GM12878 (cell line): Measurements from ENCODE around the gene JAKMIP1. TPM values are rescaled to one million over a fixed set of nuclear protein-coding genes. Genes with fewer than 3 reads are reported as not detected.
A peak's percentile ranks its signal among the peaks of the same experiment; 100 is the strongest.

Source experiments
- ATAC-seq: fragments of 200-7000 bp; cut with Tn5 transposase; 3 replicates; pipeline ENCODE4 v1.9.1; 2020; ENCODE audit warnings: mild to moderate bottlenecking, moderate library complexity
- BruUV-seq: library from RNA; stranded (reverse); fragments of 400-500 nt; replicated peaks from 2 replicates; lab custom pipeline; 2021; lab: Mats Ljungman, UMichigan
- CTCF ChIA-PET: fragments of 300-600 bp; sonication (Branson Sonifier 250); formaldehyde crosslinking; extraction: SDS; loops from one replicate; lab custom pipeline; 2021; ENCODE audit warnings: inconsistent platforms; lab: Yijun Ruan, JAX
- POLR2A ChIA-PET: fragments of 350-600 bp; formaldehyde crosslinking; extraction: SDS; loops from one replicate; lab custom pipeline; 2021; ENCODE audit warnings: inconsistent platforms; lab: Charles Lee
- RAD21 ChIA-PET: fragments of 300-600 bp; sonication (Branson Sonifier 250); formaldehyde crosslinking; loops from one replicate; lab custom pipeline; 2023; ENCODE audit warnings: antibody characterized with exemption; ENCODE audit not compliant: unreplicated experiment; lab: Charles Lee
- SMC1A ChIA-PET: fragments of 300-600 bp; sonication (Branson Sonifier 250); formaldehyde crosslinking; loops from one replicate; lab custom pipeline; 2023; ENCODE audit not compliant: unreplicated experiment, uncharacterized antibody; lab: Charles Lee
- DNase-seq: peaks from one replicate; pipeline ENCODE4 v3.0.0-alpha.2; 2011; ENCODE audit warnings: low read depth, low spot score
- FAIRE-seq: peaks from 3 replicates; lab custom pipeline; 2011; peaks lifted over from hg19 to GRCh38; lab: Jason Lieb, UNC
- H2AFZ ChIP-seq: 2 replicates; pipeline ENCODE4 v1.6.0; 2011; ENCODE audit warnings: low read depth, low read length, control low read depth; ENCODE audit not compliant: control insufficient read depth
- H3K27ac ChIP-seq: 2 replicates; pipeline ENCODE4 v1.5.1; 2011; ENCODE audit warnings: control low read depth; ENCODE audit not compliant: control insufficient read depth, insufficient read depth
- H3K27me3 ChIP-seq, 2 experiments: replicated peaks in 1 of 2; 2 replicates each; pipeline versions ENCODE4 v1.6.0 to v1.6.1; 2011; ENCODE audit warnings: low read length in 1 of 2; ENCODE audit not compliant: control insufficient read depth in 2 of 2, insufficient read depth in 2 of 2
- H3K36me3 ChIP-seq, 2 experiments: 2 replicates each; pipeline ENCODE4 v1.5.1; 2011; ENCODE audit warnings: low read length in 1 of 2; ENCODE audit not compliant: control insufficient read depth in 2 of 2, insufficient read depth in 2 of 2
- H3K4me1 ChIP-seq: 2 replicates; pipeline ENCODE4 v1.6.1; 2011; ENCODE audit warnings: mild to moderate bottlenecking, low read length, moderate library complexity, mixed read lengths; ENCODE audit not compliant: control insufficient read depth, insufficient read depth
- H3K4me2 ChIP-seq: 2 replicates; pipeline ENCODE4 v1.6.0; 2011; ENCODE audit warnings: control low read depth; ENCODE audit not compliant: control insufficient read depth, insufficient read depth
- H3K4me3 ChIP-seq: fragments of 200-600 bp; sonication (generic); 2 replicates; pipeline ENCODE4 v1.5.1; 2016
- H3K79me2 ChIP-seq: 2 replicates; pipeline ENCODE4 v1.6.0; 2011; ENCODE audit warnings: low read length; ENCODE audit not compliant: control insufficient read depth, insufficient read depth
- H3K9ac ChIP-seq: 2 replicates; pipeline ENCODE4 v1.8.0; 2011; ENCODE audit warnings: low read length, control low read depth, mixed read lengths; ENCODE audit not compliant: control insufficient read depth, insufficient read depth
- H3K9me3 ChIP-seq: replicated peaks from 3 replicates; pipeline ENCODE4 v1.5.1; 2011; ENCODE audit warnings: mild to moderate bottlenecking, low read length; ENCODE audit not compliant: control insufficient read depth, insufficient read depth
- H4K20me1 ChIP-seq: 2 replicates; pipeline ENCODE4 v1.6.0; 2011; ENCODE audit not compliant: control insufficient read depth, insufficient read depth
- BMI1 ChIP-seq: fragments of 450-650 bp; IDR thresholded peaks from 2 replicates; pipeline ENCODE4 v1.6.1; 2016; ENCODE audit warnings: mild to moderate bottlenecking, moderate library complexity, borderline replicate concordance
- CBX5 ChIP-seq: sonication (generic); IDR thresholded peaks from 2 replicates; pipeline ENCODE4 v1.6.1; 2016; ENCODE audit warnings: low read depth, moderate library complexity, mild to moderate bottlenecking, inconsistent platforms
- ESRRA ChIP-seq: IDR thresholded peaks from 2 replicates; pipeline ENCODE4 v1.6.1; 2012; ENCODE audit warnings: mild to moderate bottlenecking, low read length, improper control_type of control experiment
- RAD21 ChIP-seq: IDR thresholded peaks from 2 replicates; pipeline ENCODE4 v1.6.1; 2011; ENCODE audit warnings: mild to moderate bottlenecking, low read depth, low read length, moderate library complexity; ENCODE audit not compliant: insufficient read depth
- SMAD5 ChIP-seq: IDR thresholded peaks from 2 replicates; pipeline ENCODE4 v1.6.1; 2016; ENCODE audit warnings: antibody characterized with exemption, low read depth
- TAF1 ChIP-seq: IDR thresholded peaks from 2 replicates; pipeline ENCODE4 v1.6.1; 2011; ENCODE audit warnings: mild to moderate bottlenecking, low read depth, low read length, borderline replicate concordance
- WGBS: methylation state at CpG from one replicate; pipeline ENCODE4 v1.1.6; 2016; ENCODE audit warnings: low lambda C conversion rate; ENCODE audit not compliant: insufficient replicate concordance, insufficient coverage; ENCODE audit errors: missing lambda C conversion rate; 5-methylcytosine and 5-hydroxymethylcytosine counted together
- in situ Hi-C: fragments of 300-500 bp; cut with MboI; formaldehyde crosslinking; loops from 9 replicates; pipeline ENCODE4 v1.14.3; 2018; ENCODE audit warnings: mixed read lengths
- intact Hi-C: fragments of 100-400 bp; cut with micrococcal nuclease; formaldehyde crosslinking; loops from one replicate; pipeline ENCODE4 v1.14.2; 2022; ENCODE audit not compliant: unreplicated experiment
- polyA plus RNA-seq, 11 experiments: library from polyadenylated mRNA; depleted of rRNA in 4 of 11; unstranded in 6 of 11; stranded (reverse) in 5 of 11; fragments of >200 nt; fragmentation: Nextera tagmentation in 4 of 11; fragmentation: Illumina TruSeq in 1 of 11; extraction: Ambion mirVana in 4 of 11; extraction: Trizol in 1 of 11; gene quantifications; 1 replicate in 1 of 11; 2 replicates in 10 of 11; pipeline versions ENCODE4 v1.2.1 to v1.2.3, GENCODE V29; 2011 to 2016; ENCODE audit warnings: inconsistent platforms in 2 of 11, missing spikeins in 2 of 11, low read depth in 1 of 11
- total RNA-seq, 4 experiments: library from RNA; depleted of rRNA in 3 of 4; stranded (reverse); fragments of >200 nt in 3 of 4; fragmentation: Illumina TruSeq in 1 of 4; extraction: Trizol in 1 of 4; gene quantifications; 2 replicates each; pipeline versions ENCODE4 v1.2.1 to v1.2.3, GENCODE V29; 2013 to 2021
- TF ChIP-seq, protein P1 (sequence below), 3 experiments: IDR thresholded peaks in 2 of 3; conservative IDR thresholded peaks in 1 of 3; 2 replicates each; pipeline ENCODE4 v1.5.1; 2011; ENCODE audit warnings: low read depth in 3 of 3, low read length in 3 of 3, mild to moderate bottlenecking in 3 of 3, control low read depth in 2 of 3, moderate library complexity in 2 of 3, inconsistent platforms in 1 of 3, mixed read lengths in 1 of 3; ENCODE audit not compliant: control insufficient read depth in 2 of 3, insufficient read depth in 1 of 3; ENCODE audit errors: extremely low read depth in 1 of 3
- TF ChIP-seq, protein P2 (sequence below): IDR thresholded peaks from 2 replicates; pipeline ENCODE4 v1.6.1; 2011; ENCODE audit warnings: low read depth, low read length, improper control_type of control experiment, borderline replicate concordance

Gene JAKMIP1
- total and polyA plus RNA-seq, 10 of the 15 experiments (the other 5 are each of a cell fraction or from before 2014, with no cell fraction given) = 0.52 to 16.7 (median 12.3) TPM

DNA sequence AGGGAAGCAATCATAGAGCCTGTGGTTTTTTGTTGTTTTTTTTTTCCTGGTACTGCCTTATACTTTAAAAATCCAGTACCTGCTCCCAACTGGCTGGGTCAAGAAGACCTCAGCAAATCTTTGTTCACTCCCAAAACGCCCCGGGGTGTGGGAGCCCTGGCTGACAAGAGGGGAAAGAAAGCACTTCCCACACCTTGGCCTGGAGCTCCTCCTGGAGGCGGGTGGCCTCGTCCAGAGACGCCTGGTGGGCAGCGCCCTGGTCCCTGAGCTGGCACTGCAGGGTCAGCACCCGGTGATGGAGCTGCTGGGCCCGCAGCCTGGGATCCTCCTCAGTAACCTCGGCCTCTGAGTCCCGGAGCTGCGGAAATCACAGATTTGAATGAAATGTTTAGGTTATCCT, 220.4 kb downstream of the JAKMIP1 start:
- intact Hi-C loops = loop anchor here (10.0 kb wide), 1 partner anchor 155 kb away; no protein-coding TSS in a partner anchor
- H3K4me2 ChIP-seq = no peak overlapping the region
- POLR2A ChIA-PET = no interaction called here
- no peak for TF ChIP-seq BMI1
- TF ChIP-seq ESRRA = no peak
- no peak for TF ChIP-seq SMAD5
- TF ChIP-seq CBX5 = no peak
- TF ChIP-seq, protein P1, sequence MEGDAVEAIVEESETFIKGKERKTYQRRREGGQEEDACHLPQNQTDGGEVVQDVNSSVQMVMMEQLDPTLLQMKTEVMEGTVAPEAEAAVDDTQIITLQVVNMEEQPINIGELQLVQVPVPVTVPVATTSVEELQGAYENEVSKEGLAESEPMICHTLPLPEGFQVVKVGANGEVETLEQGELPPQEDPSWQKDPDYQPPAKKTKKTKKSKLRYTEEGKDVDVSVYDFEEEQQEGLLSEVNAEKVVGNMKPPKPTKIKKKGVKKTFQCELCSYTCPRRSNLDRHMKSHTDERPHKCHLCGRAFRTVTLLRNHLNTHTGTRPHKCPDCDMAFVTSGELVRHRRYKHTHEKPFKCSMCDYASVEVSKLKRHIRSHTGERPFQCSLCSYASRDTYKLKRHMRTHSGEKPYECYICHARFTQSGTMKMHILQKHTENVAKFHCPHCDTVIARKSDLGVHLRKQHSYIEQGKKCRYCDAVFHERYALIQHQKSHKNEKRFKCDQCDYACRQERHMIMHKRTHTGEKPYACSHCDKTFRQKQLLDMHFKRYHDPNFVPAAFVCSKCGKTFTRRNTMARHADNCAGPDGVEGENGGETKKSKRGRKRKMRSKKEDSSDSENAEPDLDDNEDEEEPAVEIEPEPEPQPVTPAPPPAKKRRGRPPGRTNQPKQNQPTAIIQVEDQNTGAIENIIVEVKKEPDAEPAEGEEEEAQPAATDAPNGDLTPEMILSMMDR (IDR thresholded peaks at IDR 0.05 in 2 of 3, conservative IDR thresholded peaks at IDR 0.05 in 1 of 3; ENCODE audit: control insufficient read depth in 2 of 3, extremely low read depth in 1 of 3, insufficient read depth in 1 of 3, low read depth in 3 of 3, low read length in 3 of 3) = peak; percentile 31 to 35 (median 31); a peak in 4 of 6 replicates
- TF ChIP-seq, protein P2, sequence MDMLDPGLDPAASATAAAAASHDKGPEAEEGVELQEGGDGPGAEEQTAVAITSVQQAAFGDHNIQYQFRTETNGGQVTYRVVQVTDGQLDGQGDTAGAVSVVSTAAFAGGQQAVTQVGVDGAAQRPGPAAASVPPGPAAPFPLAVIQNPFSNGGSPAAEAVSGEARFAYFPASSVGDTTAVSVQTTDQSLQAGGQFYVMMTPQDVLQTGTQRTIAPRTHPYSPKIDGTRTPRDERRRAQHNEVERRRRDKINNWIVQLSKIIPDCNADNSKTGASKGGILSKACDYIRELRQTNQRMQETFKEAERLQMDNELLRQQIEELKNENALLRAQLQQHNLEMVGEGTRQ = no peak
- TF ChIP-seq TAF1 = no peak
- TF ChIP-seq RAD21 = peak; percentile 48
- TF ChIP-seq, all 136 proteins: peak for 2
- H2AFZ ChIP-seq = no peak overlapping the region
- H3K9me3 ChIP-seq = peaks cover 7% of the 10 kb centered on the region; the same call in 2 of the 3 replicates
- H4K20me1 ChIP-seq = no peaks in the 10 kb centered on the region
- peaks cover 6% of the 10 kb centered on the region for H3K4me1 ChIP-seq
- FAIRE-seq (no peak), ATAC-seq (0 out of 3 replicates have a peak, but pooled peaks have one; percentile 17), DNase-seq (no peak)
- peaks cover 0 to 5% of the 10 kb centered on the region in 2 experiments; a peak in 2 of 4 replicates for H3K27me3 ChIP-seq
- CTCF ChIA-PET = no interaction called here
- H3K4me3 ChIP-seq = no peak overlapping the region
- RAD21 ChIA-PET = no interaction called here
- H3K27ac ChIP-seq = no peak overlapping the region
- H3K79me2 ChIP-seq = no peaks in the 10 kb centered on the region
- BruUV-seq = no TSS peak
- WGBS = 34% methylated on average over 11 of the region's 11 CpGs
- no peak overlapping the region for H3K9ac ChIP-seq
- in situ Hi-C loops = no loop called here
- H3K36me3 ChIP-seq = no peaks in the 10 kb centered on the region
- SMC1A ChIA-PET = no interaction called here
